ENCODE measurements around the gene PDPK1.

Gene PDPK1

DNA sequence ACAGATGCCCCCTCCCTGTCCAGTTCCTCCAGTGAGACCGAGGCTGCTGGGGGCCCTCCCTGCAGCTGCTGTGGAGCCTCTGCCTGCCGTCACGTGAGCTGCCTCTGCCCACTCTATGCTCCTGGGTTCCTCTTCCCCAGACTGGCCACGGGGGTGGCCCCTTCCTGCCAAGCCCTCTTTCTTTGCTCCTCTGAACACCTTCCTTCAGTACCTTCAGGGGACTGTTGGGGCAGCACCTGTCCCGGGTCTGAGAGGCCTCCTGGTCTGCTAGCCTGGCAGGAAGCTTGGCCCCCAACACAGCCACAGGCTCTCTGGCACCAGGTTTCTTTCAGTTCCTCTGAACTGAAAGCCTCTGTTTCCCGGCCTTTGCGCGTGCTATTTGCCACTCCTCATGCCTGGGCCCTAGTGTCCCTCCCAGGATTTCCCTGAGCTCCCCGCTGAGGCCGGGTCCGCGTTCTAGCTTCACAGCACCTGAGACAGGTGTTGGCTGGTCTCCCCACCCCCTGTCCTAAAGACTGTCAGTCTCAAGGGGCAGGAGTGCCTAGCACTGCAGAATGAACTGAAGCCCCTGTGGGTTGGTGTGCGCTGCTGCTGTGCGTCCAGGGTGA is 30.7 kb upstream of the PDPK1 start:
- DNase-seq (ENCODE audit: low read depth in 2 of 2), result no peak

DNA sequence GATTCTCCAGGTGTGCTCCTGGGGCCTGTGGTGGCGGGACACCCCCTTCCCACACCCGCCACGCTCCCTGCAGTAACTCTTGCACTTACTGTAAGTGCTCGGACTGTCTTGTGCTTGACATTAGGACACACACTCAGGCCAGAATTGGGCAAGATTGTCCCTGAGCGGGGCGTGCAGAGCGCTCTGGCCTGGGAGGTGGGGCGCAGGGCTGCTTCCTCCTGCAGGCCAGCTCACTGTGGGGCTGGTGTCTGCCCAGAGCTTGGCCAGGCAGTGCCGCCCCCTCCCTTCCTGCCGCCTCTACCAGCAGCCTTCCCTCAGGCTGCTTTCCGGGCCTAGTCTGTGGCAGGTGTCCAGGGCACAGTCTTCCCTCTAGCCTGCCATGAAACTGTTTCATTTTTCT is 30.2 kb upstream of the PDPK1 start:
- no peak for DNase-seq (ENCODE audit: low read depth in 2 of 2)

DNA sequence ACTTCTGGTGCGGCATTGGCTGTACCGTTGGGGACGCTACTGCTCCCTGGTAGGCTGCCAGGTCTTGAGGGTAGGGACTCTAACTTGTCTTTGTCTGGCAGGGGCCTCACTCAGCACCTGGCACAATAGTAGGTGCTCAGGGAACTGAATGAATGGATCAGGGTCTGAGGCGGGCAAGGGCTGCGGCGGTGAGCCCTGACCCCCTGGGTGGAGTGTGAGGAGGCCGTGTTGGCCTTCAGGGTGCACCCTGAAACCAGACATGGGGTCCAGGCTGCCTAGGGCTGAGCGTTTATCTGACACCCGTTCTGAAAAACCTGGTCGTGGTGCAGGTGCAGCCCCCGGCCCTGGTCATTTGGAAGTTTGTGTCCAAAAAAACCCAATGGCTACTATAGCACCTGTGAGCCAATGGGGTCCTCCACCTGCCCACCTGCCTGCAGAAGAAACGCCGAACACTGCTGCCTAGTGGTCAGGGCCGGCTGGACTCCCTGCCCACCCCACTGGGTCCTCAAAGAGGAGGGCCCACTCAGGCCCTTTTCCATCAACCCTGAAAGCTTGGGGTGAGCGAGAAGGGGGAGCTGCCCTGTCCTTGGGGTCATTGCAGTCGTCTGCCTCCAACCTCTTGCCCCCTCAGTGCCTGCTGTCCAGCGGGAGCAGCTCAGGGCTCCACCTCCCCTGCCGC is 29.0 kb upstream of the PDPK1 start:
- DNase-seq (ENCODE audit: low read depth in 2 of 2), result no peak

DNA sequence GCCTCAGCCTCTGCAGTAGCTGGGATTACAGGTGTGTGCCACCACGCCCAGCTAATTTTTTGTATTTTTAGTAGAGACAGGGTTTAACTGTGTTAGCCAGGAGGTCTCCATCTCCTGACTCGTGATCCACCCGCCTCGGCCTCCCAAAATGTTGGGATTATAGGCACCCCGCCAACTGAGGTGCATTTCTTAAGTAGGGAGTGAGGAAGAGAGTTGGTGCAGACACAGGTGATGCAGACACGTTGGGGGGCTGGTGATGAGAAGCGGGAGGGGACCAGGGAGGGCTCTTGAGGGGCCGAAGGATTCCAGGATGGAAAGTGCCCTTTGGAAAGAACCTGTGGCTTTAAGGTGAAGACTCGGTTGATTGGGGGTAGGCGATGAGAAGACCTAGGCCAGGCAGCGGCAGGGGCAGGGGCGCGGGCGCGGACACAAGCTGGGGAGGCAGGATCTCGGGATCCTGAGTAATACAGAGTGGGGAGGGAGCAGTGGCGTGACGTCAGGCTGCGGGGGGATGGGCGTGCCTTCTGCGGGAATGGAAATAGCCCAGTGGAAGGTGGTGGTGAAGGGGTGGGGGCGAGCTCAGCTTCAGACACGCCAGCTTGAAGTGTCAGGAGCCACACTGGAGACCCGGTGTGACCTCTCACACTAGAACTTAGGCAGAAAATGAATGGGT is 26.6 kb upstream of the PDPK1 start:
- no peak for DNase-seq (ENCODE audit: low read depth in 2 of 2)

DNA sequence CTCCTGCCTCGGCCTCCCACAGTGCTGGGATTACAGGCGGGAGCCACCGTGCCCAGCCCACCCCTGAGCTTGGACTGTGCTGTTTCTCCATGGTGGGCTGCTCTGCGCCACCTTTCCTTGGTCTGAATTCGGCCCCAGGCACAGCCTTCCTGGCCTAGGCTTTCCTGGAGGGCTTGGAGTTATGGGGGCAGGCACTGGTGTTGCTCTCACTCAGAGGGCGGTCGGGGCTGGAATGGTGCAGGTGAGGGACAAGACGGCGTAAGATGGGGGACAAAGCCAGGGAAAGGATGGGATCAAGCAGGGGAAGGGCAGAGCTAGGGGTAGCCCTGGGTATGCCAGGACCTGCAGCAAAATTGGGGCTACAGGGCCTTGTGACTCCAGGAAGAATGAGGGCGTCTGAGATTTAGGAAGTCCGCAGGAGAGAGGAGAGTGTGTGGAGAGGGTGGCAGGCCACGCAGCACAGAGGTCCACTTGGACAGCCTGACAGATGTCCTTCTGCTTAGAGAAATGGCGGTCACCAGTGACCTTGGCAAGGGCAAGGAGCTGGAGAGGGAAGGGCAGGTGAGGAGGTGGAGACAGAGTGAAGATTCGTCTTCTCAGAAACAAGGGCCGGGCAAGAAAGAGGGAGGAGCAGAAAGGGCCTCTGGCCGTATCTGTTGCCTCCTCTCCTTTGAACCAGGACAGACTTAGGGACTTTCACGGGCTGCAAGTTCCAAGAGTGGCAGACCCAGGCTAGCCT is 25.7 kb upstream of the PDPK1 start:
- DNase-seq (ENCODE audit: low read depth in 2 of 2), result no peak

DNA sequence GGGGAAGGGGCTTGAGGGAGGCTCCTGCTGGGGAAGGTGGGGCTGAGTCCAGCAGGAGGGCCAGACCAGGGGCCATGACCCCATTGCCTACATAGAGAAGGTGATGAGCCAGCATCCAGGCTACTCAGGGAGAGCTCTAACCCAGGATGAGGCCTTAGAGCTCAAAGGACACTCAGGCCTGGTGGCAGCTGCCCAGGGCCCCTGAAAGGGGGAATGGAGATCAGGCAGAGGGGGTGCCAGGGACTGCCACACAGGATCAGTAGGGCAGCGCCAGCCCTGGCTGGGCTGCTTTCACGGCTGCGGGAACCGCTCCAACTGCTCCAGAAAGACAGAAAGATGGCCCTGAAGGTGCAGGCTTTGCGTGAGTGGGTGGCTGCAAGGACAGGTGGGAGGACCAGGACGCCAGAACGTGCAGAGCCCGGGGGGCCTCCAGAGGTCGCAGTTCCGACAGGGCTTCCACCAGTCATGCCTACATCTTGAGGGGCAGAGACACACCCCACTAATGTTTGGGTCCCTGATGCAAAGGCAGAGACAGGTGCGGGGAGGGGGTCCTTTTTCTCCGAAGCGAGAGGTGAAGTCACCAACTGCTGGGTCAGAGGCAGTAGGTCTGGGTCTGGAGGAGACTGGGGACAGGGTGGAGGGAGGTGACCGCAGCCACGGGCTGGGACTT is 25.0 kb upstream of the PDPK1 start:
- DNase-seq (ENCODE audit: low read depth in 2 of 2), result no peak

DNA sequence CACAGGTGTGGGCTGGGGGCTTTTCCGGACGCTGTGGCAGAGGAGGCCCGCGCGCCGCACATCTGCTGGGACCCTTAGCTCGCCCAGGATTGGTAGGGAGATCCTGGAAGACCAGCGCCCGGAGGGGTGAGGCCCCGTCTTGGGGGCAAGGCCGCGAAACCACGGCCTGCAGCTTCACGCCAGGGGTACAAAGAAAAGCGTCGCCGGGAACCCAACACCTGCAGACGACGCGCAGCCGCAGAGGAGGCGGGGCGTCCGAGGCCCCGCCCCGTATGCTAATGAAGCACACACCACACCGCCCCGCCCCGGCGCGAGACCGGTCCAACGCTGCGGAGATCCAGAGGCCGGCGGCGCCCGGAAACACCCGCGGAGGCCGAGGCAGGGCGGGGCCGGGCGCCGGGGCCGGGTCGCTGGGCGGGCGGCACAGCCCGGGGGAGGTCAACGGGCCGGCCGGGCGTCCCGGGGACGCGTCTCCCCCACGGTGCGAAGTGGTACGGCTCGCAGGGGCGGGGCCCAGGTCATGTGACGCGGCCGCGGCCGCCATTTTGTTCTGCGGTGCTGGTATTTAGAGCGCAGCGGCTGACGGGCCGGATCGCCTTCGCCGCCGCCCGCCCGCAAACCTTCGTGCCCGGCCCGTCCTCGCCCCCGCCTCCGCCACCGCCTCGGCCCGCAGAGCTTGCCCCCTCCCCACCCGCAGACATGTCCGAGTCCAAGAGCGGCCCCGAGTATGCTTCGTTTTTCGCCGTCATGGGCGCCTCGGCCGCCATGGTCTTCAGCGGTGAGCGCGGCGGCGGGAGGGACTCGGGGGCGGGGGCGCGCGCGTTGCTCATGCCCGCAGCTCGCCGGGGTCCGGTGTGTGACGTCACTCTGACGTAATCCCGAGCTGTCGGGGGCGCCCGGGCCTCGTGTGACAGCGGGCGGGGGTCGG is 24.2 kb upstream of the PDPK1 start, which contains the start of gene ATP6V0C:
TSS of gene ATP6V0C (plus strand) at position 548 of the 928 bp plus-strand sequence. CDS start at position 700, 152 bp downstream.
- DNase-seq (ENCODE audit: low read depth in 2 of 2), result peak; percentile 80 to 85

DNA sequence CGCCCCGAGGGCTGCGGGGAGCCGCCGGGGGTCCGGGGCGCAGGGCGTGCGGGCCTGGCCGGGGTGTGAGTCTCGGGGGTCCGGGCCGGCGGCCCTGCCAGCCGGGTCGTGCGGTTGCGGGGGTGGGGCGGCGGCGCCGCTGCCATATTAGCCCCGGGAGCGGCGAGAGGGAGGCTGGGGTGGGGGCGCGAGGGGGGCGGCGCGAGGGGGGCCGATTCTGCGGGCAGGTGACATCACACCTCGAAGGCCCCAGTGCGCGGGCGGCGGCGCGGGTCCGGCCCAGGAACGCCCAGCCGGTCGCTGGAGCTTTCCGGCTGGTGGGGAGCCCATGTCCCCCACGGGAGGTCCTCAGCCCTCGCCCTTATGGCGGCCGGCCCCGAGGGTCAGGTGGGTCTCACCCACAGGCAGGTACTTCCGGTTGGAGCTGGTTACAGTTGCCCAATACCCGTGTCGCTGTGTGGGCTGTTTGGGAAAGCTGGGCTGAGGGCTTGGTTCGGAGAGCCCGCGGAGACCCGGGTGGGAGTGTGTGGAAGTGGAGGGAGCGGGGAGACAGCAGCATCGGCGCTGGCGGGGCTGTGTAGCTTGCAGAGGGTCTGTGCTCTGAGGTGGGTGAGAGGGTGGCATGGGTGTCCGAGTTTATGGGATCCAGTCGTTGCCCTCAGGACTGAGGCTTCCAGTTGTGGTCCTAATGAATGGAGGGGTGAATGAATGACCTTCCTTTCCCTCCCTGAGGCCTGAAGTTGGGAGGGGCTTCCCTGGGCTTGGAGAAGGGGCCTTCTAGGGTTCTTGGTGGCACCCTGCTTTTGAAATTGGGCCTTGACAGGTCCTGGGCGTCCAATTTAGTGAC is 23.3 kb upstream of the PDPK1 start:
- no peak for DNase-seq (ENCODE audit: low read depth in 2 of 2)

DNA sequence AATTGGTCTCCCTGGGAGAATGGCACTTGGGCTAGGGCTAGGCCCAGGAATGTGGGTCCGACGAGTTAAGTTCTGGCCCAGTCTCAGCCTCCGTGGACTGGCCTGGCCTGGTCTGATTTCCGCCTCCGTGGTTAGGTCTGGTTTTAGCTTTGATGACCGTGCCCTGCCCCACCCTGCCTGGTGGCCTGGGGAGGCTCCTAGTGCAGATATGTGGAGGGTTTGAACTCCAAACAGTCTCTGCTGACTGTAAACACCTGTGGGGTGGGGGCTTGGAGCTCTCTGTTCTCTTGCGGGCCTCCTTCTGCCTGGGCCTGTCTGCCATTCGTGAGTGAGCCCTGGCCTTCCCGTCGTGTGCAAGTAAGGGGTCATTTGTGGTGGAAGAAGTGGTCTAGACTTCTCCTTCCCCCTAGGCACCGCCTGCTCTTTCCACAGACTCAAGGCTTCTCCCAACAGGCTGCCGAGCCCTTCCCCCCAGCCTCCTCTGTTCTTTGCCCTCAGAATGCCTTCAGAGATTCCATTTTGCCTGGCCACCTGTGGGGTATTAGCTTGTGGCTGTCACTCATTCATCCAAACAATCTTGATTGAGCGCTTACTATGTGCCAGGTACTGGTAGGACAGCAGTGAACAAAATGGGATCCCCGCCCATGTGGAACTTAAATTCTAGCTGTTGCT is 22.5 kb upstream of the PDPK1 start:
- no peak for DNase-seq (ENCODE audit: low read depth in 2 of 2)

DNA sequence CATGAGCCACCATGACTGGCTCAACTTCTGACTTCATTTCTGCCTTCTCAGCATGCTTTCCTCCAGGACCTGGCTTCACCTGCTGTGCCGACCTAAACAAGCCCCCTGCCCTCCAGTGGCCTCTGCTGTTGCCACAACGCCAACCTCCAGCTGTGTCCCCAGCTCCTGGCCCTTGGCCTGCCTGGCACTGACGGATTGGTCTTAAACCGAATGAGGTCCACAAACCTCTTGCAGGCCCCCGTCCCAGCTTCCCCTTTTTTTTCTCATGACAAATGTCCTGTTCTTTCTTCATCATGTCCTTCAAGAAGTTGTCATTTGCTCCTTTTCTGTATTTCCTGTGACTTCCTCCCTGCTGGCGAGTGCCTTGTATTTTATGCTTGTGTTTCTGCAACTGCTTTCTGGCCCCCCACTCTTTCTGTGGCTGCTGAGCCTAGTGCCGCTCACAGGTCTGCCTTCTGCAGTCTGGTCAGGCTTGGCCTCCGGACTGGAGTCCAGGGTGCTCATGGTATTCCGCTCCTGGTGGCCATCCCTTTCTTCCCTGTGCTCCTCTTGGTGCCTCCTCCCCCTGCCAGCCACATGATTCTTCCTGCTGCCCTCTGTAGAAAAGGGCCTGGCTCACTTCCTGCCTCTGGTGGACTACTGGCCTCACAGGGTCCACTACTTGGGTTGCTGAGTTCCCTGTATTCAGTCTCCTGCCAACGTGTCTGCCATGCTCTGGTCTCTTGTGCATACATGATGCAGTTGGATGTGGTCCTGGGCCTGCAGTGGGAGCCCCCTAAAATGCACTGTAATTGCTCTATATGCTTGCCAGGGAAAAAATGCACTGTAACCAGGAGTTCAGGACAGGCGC is 21.2 kb upstream of the PDPK1 start:
- no peak for DNase-seq (ENCODE audit: low read depth in 2 of 2)

DNA sequence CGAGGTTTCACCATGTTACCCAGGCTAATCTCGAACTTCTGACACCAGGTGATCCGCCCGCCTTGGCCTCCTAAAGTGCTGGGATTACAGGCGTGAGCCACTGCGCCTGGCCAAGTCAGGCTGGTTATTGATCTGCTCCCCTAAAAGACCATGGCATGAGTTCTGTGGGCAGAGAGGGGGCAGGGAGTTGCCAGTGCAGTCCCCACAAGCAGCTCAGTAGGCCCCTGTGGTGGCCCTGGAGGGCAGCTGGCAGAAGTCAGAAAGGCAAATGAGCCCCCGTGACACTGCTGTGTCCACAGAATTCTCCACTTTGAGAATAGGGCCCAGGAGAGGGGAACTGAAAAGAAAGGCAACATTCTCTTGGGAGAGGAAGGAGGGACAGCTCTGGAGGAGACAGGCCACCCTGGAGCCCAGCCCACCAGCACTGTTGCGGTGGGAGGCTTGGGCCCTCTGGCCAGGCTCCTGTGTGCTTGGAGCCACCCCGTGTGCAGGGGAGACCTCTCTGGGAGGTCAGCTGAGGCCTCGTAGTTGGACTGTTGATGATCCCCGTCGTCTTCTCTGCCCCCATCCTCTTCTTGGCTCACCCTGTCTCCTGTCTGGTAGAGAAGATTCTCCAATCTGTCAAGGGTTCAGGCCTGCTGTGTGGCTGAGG is 19.7 kb upstream of the PDPK1 start:
- no peak for DNase-seq (ENCODE audit: low read depth in 2 of 2)

DNA sequence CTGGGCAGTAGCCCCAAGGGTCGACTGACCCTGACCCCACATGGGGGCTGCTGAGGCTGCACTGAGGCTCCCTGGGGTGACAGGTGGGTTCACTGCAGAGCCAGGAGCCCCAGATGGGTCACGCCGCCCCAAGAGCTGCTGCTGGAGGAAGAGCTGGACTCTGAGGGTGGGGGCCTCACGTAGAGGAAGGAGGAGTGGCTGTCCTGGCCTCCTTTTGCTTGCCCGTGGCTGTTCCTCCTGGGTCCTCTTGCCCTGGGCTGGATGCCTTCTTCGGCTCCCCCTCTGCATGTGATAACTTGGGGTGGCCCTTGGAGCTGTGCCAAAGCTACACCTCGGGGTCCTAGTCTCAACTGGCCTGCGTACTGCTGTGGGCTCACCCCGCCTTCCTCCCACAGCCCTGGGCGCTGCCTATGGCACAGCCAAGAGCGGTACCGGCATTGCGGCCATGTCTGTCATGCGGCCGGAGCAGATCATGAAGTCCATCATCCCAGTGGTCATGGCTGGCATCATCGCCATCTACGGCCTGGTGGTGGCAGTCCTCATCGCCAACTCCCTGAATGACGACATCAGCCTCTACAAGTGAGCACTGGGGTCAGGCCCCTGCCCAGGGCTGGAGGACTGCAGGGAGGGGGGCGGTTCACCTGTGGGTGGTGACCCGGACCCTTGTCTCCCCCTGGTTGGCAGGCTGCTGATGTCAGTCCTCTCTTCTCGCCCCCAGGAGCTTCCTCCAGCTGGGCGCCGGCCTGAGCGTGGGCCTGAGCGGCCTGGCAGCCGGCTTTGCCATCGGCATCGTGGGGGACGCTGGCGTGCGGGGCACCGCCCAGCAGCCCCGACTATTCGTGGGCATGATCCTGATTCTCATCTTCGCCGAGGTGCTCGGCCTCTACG is 18.8 kb upstream of the PDPK1 start:
- DNase-seq (ENCODE audit: low read depth in 2 of 2), result no peak

DNA sequence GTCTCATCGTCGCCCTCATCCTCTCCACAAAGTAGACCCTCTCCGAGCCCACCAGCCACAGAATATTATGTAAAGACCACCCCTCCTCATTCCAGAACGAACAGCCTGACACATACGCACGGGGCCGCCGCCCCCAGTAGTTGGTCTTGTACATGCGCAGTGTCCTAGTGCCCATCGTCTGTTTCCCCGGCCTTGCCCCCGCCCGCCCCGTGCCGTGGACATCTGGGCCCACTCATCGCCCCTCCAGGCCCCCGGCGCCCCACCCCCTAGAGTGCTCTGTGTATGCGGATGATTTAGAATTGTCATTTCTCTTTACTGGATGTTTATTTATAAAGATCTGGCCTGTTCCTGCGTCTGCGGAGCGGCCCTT is 18.1 kb upstream of the PDPK1 start:
- no peak for DNase-seq (ENCODE audit: low read depth in 2 of 2)

DNA sequence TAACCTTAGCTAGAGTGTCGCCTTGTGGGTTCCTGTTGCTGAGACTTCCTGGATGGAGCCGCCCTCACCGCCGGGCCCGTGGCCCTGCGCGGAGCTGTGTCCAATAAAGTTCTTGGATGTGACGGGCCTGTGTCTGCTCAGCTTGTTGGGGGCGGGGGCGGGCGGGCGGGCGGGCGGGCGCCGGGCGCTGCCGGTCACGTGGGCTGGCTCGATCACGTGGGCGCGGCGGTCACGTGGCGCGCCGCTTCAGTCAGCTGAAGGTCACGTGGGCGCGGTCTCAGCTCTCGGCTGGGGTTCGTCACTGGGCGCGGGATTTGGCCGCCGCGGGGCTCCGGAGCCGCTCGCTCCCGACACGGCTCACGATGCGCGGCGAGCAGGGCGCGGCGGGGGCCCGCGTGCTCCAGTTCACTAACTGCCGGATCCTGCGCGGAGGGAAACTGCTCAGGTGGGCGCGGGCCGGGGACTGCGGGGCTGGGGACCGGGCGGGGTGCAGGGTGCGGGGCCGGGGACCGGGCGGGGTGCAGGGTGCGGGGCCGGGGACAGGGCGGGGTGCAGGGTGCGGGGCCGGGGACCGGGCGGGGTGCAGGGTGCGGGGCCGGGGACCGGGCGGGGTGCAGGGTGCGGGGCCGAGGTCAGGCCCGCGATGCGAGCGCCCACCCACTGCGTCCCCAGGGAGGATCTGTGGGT is 17.6 kb upstream of the PDPK1 start, which contains the start of gene AMDHD2:
TSS of gene AMDHD2 (plus strand) at position 275 of the 687 bp plus-strand sequence. CDS start at position 363, 88 bp downstream.
- peak; percentile 83 to 86 for DNase-seq (ENCODE audit: low read depth in 2 of 2)

DNA sequence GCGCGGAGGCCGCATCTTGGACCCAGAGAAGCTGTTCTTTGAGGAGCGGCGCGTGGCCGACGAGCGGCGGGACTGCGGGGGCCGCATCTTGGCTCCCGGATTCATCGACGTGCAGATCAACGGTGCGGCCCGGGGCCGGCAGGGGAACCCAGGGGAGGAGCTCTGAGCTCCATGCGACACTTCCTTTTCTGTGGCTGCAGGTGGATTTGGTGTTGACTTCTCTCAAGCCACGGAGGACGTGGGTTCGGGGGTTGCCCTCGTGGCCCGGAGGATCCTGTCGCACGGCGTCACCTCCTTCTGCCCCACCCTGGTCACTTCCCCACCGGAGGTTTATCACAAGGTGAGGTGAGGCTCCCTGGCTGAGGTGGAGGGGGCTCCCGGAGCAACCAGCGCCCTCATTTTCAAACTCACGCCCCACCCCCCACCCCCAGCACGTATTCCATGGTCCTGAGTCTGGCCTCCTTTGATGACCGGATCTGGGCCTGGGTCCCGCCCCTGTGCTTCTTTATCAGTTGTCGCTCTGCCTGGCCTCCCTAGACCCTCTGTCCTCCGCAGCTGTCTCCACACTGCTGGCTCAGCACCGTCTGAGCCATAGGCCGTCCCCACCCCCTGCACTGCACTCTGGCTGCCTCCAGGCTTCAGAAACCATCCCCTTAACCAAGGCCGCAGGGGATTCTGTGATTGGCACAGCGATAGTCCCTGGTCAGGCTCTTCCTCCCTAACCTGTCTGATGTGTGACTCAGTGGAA is 16.9 kb upstream of the PDPK1 start:
- DNase-seq (ENCODE audit: low read depth in 2 of 2), result no peak
